Breast epithelium (tissue), 4 donors: Measurements from ENCODE around the gene EIF2A. TPM values are rescaled to one million over a fixed set of nuclear protein-coding genes. Genes with fewer than 3 reads are reported as not detected.

Source experiments
- DNase-seq, 2 donors: peaks; one replicate each; pipeline ENCODE4 v3.0.0-alpha.2; 2019; ENCODE audit warnings: low spot score in 2 of 2
- H3K27ac ChIP-seq, 2 donors: fragments of 200-600 bp; sonication (generic) in 1 of 2; one replicate each; pipeline ENCODE4 v1.5.1; 2016 to 2019; ENCODE audit warnings: mild to moderate bottlenecking in 1 of 2
- H3K27me3 ChIP-seq, 2 donors: fragments of 200-600 bp; sonication (generic) in 1 of 2; one replicate each; pipeline versions ENCODE4 v1.5.1 to v1.6.0; 2017 to 2019; ENCODE audit warnings: control low read depth in 1 of 2, mild to moderate bottlenecking in 1 of 2
- H3K36me3 ChIP-seq: fragments of 200-600 bp; one replicate; pipeline ENCODE4 v1.5.1; 2019
- H3K4me1 ChIP-seq, 2 donors: fragments of 200-600 bp; sonication (generic); one replicate each; pipeline ENCODE4 v1.5.1; 2016 to 2019; ENCODE audit warnings: control low read depth in 1 of 2
- H3K4me3 ChIP-seq, 3 donors: fragments of 200-600 bp; sonication (generic); 1 replicate in 2 of 3; 2 replicates in 1 of 3; pipeline ENCODE4 v1.5.1; 2016 to 2019; ENCODE audit warnings: mild to moderate bottlenecking in 3 of 3, moderate library complexity in 2 of 3
- H3K9me3 ChIP-seq, 2 donors: fragments of 200-600 bp; sonication (generic) in 1 of 2; one replicate each; pipeline ENCODE4 v1.5.1; 2016 to 2019; ENCODE audit warnings: control low read depth in 1 of 2
- CTCF ChIP-seq, 3 donors: fragments of 450-650 bp; IDR thresholded peaks; one replicate each; pipeline ENCODE4 v1.5.1; 2016 to 2017; ENCODE audit warnings: antibody characterized with exemption in 3 of 3, mild to moderate bottlenecking in 3 of 3, moderate library complexity in 3 of 3
- POLR2A ChIP-seq: fragments of 450-650 bp; IDR thresholded peaks from one replicate; pipeline ENCODE4 v1.6.1; 2016; ENCODE audit warnings: antibody characterized with exemption, mild to moderate bottlenecking, moderate library complexity
- POLR2AphosphoS5 ChIP-seq, 3 donors: sonication (generic); formaldehyde crosslinking; IDR thresholded peaks; one replicate each; pipeline ENCODE4 v1.6.1; 2017; ENCODE audit warnings: antibody characterized with exemption in 3 of 3
- intact Hi-C: fragments of 100-400 bp; cut with DNase I; formaldehyde crosslinking; loops from one replicate; pipeline ENCODE4 v1.15.1; 2023; ENCODE audit warnings: low total_unique reads
- total RNA-seq, 3 donors: library from RNA; depleted of rRNA; stranded (reverse); fragments of >200 nt; gene quantifications; one replicate each; pipeline ENCODE4 v1.1.0, GENCODE V29; 2016

EIF2A gene
- total RNA-seq, 3 donors from 2014 or later = 204 to 247 (median 239) TPM

GRCh38 chr3:150543128-150543527 is 3.5 kb upstream of the EIF2A start:
- no peaks in the 10 kb centered on the region for H3K36me3 ChIP-seq
- H3K27ac ChIP-seq = no peak overlapping the region
- H3K4me3 ChIP-seq = no peak overlapping the region
- no peaks in the 10 kb centered on the region for H3K27me3 ChIP-seq
- TF ChIP-seq POLR2A (no peak), CTCF (IDR thresholded peaks at IDR 0.05) (no peak), POLR2AphosphoS5 (IDR thresholded peaks at IDR 0.05) (no peak)
- H3K4me1 ChIP-seq = peaks cover 0 to 14% of the 10 kb centered on the region in 2 donors
- intact Hi-C loops = no loop called here
- H3K9me3 ChIP-seq = no peaks in the 10 kb centered on the region
- DNase-seq = no peak

GRCh38 chr3:150543531-150543930 is 3.1 kb upstream of the EIF2A start:
- intact Hi-C loops = no loop called here
- no peaks in the 10 kb centered on the region for H3K27me3 ChIP-seq
- TF ChIP-seq POLR2A = no peak
- no peak for TF ChIP-seq CTCF (IDR thresholded peaks at IDR 0.05)
- no peak for TF ChIP-seq POLR2AphosphoS5 (IDR thresholded peaks at IDR 0.05)
- H3K4me3 ChIP-seq = no peak overlapping the region
- peak overlapping the region in 1 of 2 donors; percentile 98 for H3K27ac ChIP-seq
- no peaks in the 10 kb centered on the region for H3K9me3 ChIP-seq
- H3K4me1 ChIP-seq = peaks cover 0 to 14% of the 10 kb centered on the region in 2 donors
- no peak for DNase-seq
- no peaks in the 10 kb centered on the region for H3K36me3 ChIP-seq

GRCh38 chr3:150544041-150544440 is 2.5 kb upstream of the EIF2A start:
- intact Hi-C loops = no loop called here
- TF ChIP-seq POLR2AphosphoS5 (IDR thresholded peaks at IDR 0.05) (no peak), POLR2A (no peak), CTCF (IDR thresholded peaks at IDR 0.05) (no peak)
- Histone ChIP-seq H3K9me3 (no peaks in the 10 kb centered on the region), H3K36me3 (no peaks in the 10 kb centered on the region), H3K27me3 (no peaks in the 10 kb centered on the region), H3K4me1 (peaks cover 0 to 14% of the 10 kb centered on the region in 2 donors), H3K4me3 (peak overlapping the region in 1 of 3 donors; percentile 91), H3K27ac (peak overlapping the region; percentile 10 to 98)
- DNase-seq = no peak

- no peak for DNase-seq
- H3K9me3 ChIP-seq = no peaks in the 10 kb centered on the region
- peak overlapping the region; percentile 78 to 91 (median 81) for H3K4me3 ChIP-seq
- H3K4me1 ChIP-seq = peaks cover 0 to 14% of the 10 kb centered on the region in 2 donors
- peak overlapping the region; percentile 10 to 98 for H3K27ac ChIP-seq
- H3K27me3 ChIP-seq = no peaks in the 10 kb centered on the region
- H3K36me3 ChIP-seq = no peaks in the 10 kb centered on the region
- intact Hi-C loops = no loop called here
- TF ChIP-seq POLR2AphosphoS5 (IDR thresholded peaks at IDR 0.05) = no peak
- TF ChIP-seq POLR2A = no peak
- no peak for TF ChIP-seq CTCF (IDR thresholded peaks at IDR 0.05)
Measured at GRCh38 chr3:150544726-150545125, 1.9 kb upstream of the EIF2A start.

- Histone ChIP-seq H3K4me1 (peaks cover 0 to 14% of the 10 kb centered on the region in 2 donors), H3K36me3 (no peaks in the 10 kb centered on the region), H3K9me3 (no peaks in the 10 kb centered on the region), H3K27ac (peak overlapping the region; percentile 98 to 99), H3K27me3 (no peaks in the 10 kb centered on the region), H3K4me3 (peak overlapping the region; percentile 78 to 91 (median 81))
- TF ChIP-seq POLR2AphosphoS5 (IDR thresholded peaks at IDR 0.05) = no peak
- no peak for TF ChIP-seq POLR2A
- no peak for TF ChIP-seq CTCF (IDR thresholded peaks at IDR 0.05)
- peak in 1 of 2 donors; percentile 24 for DNase-seq
- intact Hi-C loops = no loop called here
Measured at GRCh38 chr3:150545419-150546225, 965 bp upstream of the EIF2A start.
